ENCODE measurements around the gene HTT-AS.

The HTT-AS gene

DNA sequence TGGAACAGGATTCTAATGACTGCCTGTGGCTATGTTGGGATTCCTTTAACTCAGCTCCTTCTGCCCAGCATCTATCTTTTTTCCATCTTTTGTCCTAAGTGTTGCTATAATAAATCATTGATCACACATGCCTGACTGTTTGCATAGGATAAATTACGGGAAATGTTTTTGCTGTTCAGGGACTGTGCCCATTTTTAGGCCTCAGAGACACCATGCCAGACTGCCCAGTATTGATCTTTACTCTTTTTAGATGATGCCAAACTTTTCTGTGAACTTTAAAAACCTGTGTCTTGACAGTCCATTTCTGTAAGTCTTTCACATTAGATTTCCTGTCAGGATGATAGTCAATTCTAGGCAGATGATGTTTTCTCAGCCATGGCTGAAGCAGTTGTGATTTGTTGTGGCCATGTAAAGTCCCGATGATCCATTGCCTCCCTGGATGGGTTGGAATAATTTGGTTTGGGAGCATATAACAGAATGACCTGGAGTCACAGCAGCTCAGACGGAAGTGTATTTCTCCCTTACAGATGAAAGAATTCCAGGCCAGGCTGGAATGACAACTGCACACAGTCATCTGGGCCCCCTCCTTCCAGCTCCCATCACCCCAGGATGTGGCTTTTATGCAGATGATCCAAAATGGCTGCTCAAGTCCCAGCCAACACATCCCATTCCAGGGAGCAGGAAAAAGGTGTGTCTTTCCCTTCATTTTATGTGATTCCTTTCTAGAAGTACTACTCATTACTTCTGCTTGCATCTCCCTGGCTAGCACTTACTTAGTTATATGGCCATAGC, 3.4 kb downstream of the HTT-AS start:
- Histone ChIP-seq H3K9ac (ENCODE audit: low read depth, low read length, poor library complexity) (no peak overlapping the region), H2BK5ac (ENCODE audit: low read length) (no peak overlapping the region), H2AFZ (ENCODE audit: low read length) (peak overlapping the region; percentile 76), H3K23ac (ENCODE audit: low read depth, low read length, poor library complexity) (no peak overlapping the region), H3K36me3 (replicated peaks in 1 of 2; ENCODE audit: control insufficient read depth in 2 of 2, insufficient read depth in 2 of 2, low read length in 2 of 2) (no peaks in the 10 kb centered on the region), H3K27ac (replicated peaks; ENCODE audit: low read length) (no peak overlapping the region), H3K14ac (ENCODE audit: low read length) (no peak overlapping the region), H2BK12ac (ENCODE audit: low read length) (no peak overlapping the region), H3K4me1 (ENCODE audit: control insufficient read depth in 2 of 2, insufficient read depth in 1 of 2, low read depth in 1 of 2, low read length in 2 of 2) (peaks cover 5 to 12% of the 10 kb centered on the region in 2 donors), H4K91ac (ENCODE audit: low read depth, low read length, poor library complexity) (no peak overlapping the region), H2BK120ac (ENCODE audit: low read depth, low read length) (no peak overlapping the region), H3K4me2 (ENCODE audit: insufficient read depth, low read length, poor library complexity, severe bottlenecking) (no peak overlapping the region), H3K4me3 (ENCODE audit: low read length in 2 of 2) (no peak overlapping the region), H4K8ac (ENCODE audit: low read depth, low read length) (no peak overlapping the region), H3K27me3 (ENCODE audit: control insufficient read depth in 3 of 3, insufficient read depth in 3 of 3, low read depth in 1 of 3, low read length in 3 of 3) (no peaks in the 10 kb centered on the region), H3K18ac (ENCODE audit: low read length) (no peak overlapping the region), H3K9me3 (replicated peaks in 1 of 2; ENCODE audit: control insufficient read depth in 2 of 2, insufficient read depth in 1 of 2, low read depth in 1 of 2, low read length in 2 of 2) (peaks cover 0 to 3% of the 10 kb centered on the region in 2 donors), H2BK15ac (ENCODE audit: low read length) (no peak overlapping the region), H2AK5ac (ENCODE audit: low read depth, low read length) (no peak overlapping the region), H3K79me1 (ENCODE audit: low read depth, low read length) (peaks cover 4% of the 10 kb centered on the region), H3K4ac (ENCODE audit: low read length) (no peak overlapping the region)
- no peak for DNase-seq (ENCODE audit: low spot score)
- WGBS, 2 donors (ENCODE audit: extremely low coverage in 2 of 2, insufficient read length in 2 of 2, insufficient replicate concordance in 1 of 2) = no CpG with 5 or more reads among the region's 3 CpGs

DNA sequence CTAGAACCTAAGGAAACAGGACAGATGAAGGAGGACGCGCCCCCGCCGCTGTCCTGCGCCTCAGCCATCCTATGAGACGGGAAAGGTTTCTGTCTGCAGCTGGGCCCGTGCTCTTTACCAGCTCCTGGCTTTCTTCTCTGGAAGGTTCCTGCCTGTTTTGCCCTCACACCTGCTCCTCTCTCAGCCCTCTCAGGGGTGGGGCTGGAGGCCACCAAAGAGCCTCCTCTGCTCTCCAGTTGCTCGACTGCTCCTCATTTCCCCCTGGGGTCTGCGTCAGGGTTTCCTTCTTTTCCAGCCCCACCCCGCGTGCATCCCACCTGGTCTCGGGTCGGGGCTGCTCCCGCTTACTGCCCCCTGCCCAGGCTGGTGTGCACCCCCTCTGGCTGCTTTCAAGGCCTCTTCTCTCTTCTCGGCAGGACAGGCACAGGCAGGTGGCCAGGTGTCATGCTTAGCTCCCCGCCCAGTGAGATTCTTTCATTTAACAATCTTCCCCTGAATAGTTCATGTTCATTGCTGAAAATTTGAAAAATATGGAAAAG, 4.6 kb downstream of the HTT-AS start:
- no peaks in the 10 kb centered on the region for H3K36me3 ChIP-seq (replicated peaks in 1 of 2; ENCODE audit: control insufficient read depth in 2 of 2, insufficient read depth in 2 of 2, low read length in 2 of 2)
- no peak overlapping the region for H3K14ac ChIP-seq (ENCODE audit: low read length)
- no peak overlapping the region for H3K4me2 ChIP-seq (ENCODE audit: insufficient read depth, low read length, poor library complexity, severe bottlenecking)
- no peak overlapping the region for H2BK5ac ChIP-seq (ENCODE audit: low read length)
- WGBS, 2 donors (ENCODE audit: extremely low coverage in 2 of 2, insufficient read length in 2 of 2, insufficient replicate concordance in 1 of 2) = no CpG with 5 or more reads among the region's 16 CpGs
- no peak overlapping the region for H3K9ac ChIP-seq (ENCODE audit: low read depth, low read length, poor library complexity)
- no peak overlapping the region for H4K8ac ChIP-seq (ENCODE audit: low read depth, low read length)
- H3K4me1 ChIP-seq (ENCODE audit: control insufficient read depth in 2 of 2, insufficient read depth in 1 of 2, low read depth in 1 of 2, low read length in 2 of 2) = peaks cover 5 to 8% of the 10 kb centered on the region in 2 donors
- H3K27ac ChIP-seq (replicated peaks; ENCODE audit: low read length) = no peak overlapping the region
- no peak overlapping the region for H3K18ac ChIP-seq (ENCODE audit: low read length)
- no peak overlapping the region for H2BK120ac ChIP-seq (ENCODE audit: low read depth, low read length)
- H2BK15ac ChIP-seq (ENCODE audit: low read length) = peak overlapping the region; percentile 45
- no peak for DNase-seq (ENCODE audit: low spot score)
- no peak overlapping the region for H3K23ac ChIP-seq (ENCODE audit: low read depth, low read length, poor library complexity)
- peak overlapping the region; percentile 18 for H2AFZ ChIP-seq (ENCODE audit: low read length)
- no peaks in the 10 kb centered on the region for H3K27me3 ChIP-seq (ENCODE audit: control insufficient read depth in 3 of 3, insufficient read depth in 3 of 3, low read depth in 1 of 3, low read length in 3 of 3)
- no peak overlapping the region for H2BK12ac ChIP-seq (ENCODE audit: low read length)
- peaks cover 2 to 6% of the 10 kb centered on the region in 2 donors for H3K9me3 ChIP-seq (replicated peaks in 1 of 2; ENCODE audit: control insufficient read depth in 2 of 2, insufficient read depth in 1 of 2, low read depth in 1 of 2, low read length in 2 of 2)
- peak overlapping the region; percentile 31 for H2AK5ac ChIP-seq (ENCODE audit: low read depth, low read length)
- no peak overlapping the region for H4K91ac ChIP-seq (ENCODE audit: low read depth, low read length, poor library complexity)
- H3K4ac ChIP-seq (ENCODE audit: low read length) = no peak overlapping the region
- no peak overlapping the region for H3K4me3 ChIP-seq (ENCODE audit: low read length in 2 of 2)
- H3K79me1 ChIP-seq (ENCODE audit: low read depth, low read length) = peaks cover 1% of the 10 kb centered on the region

DNA sequence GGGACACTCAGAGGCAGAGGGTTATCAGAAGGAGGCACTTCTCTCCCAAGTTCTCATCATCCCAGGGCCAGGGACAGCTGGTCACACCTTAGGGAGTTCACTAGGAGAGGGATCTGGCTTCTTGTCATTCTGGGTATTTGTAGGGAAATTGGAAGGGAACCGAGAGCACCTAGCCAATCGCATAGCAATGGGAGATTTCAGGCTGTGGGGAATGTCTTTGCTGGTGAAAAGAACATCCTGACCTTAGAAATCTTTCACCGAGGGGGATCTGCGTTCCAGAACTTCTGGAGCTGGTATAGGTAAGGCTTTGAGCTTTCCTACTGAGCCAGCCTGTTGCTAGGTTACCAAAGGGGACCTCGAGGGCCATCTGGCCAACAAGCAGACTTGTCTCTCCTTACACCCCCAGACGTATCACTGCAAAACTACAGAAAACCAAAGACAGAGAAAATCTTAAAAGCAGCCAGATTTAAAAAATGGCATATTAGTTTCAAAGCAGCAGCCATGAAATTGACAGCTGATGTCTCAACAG, 6.8 kb downstream of the HTT-AS start:
- no peak overlapping the region for H4K91ac ChIP-seq (ENCODE audit: low read depth, low read length, poor library complexity)
- H2BK120ac ChIP-seq (ENCODE audit: low read depth, low read length) = no peak overlapping the region
- no peak overlapping the region for H3K27ac ChIP-seq (replicated peaks; ENCODE audit: low read length)
- H3K27me3 ChIP-seq (ENCODE audit: control insufficient read depth in 3 of 3, insufficient read depth in 3 of 3, low read depth in 1 of 3, low read length in 3 of 3) = peaks cover 0 to 4% (median 0%) of the 10 kb centered on the region in 3 experiments
- H3K18ac ChIP-seq (ENCODE audit: low read length) = no peak overlapping the region
- H3K23ac ChIP-seq (ENCODE audit: low read depth, low read length, poor library complexity) = no peak overlapping the region
- H3K4me2 ChIP-seq (ENCODE audit: insufficient read depth, low read length, poor library complexity, severe bottlenecking) = no peak overlapping the region
- H2AK5ac ChIP-seq (ENCODE audit: low read depth, low read length) = no peak overlapping the region
- H3K14ac ChIP-seq (ENCODE audit: low read length) = no peak overlapping the region
- H2AFZ ChIP-seq (ENCODE audit: low read length) = no peak overlapping the region
- no peak overlapping the region for H3K4ac ChIP-seq (ENCODE audit: low read length)
- H2BK15ac ChIP-seq (ENCODE audit: low read length) = no peak overlapping the region
- no peaks in the 10 kb centered on the region for H3K36me3 ChIP-seq (replicated peaks in 1 of 2; ENCODE audit: control insufficient read depth in 2 of 2, insufficient read depth in 2 of 2, low read length in 2 of 2)
- no peak overlapping the region for H4K8ac ChIP-seq (ENCODE audit: low read depth, low read length)
- H2BK5ac ChIP-seq (ENCODE audit: low read length) = no peak overlapping the region
- H3K4me1 ChIP-seq (ENCODE audit: control insufficient read depth in 2 of 2, insufficient read depth in 1 of 2, low read depth in 1 of 2, low read length in 2 of 2) = peaks cover 0 to 3% of the 10 kb centered on the region in 2 donors
- no peaks in the 10 kb centered on the region for H3K79me1 ChIP-seq (ENCODE audit: low read depth, low read length)
- no peak for DNase-seq (ENCODE audit: low spot score)
- H3K9me3 ChIP-seq (replicated peaks in 1 of 2; ENCODE audit: control insufficient read depth in 2 of 2, insufficient read depth in 1 of 2, low read depth in 1 of 2, low read length in 2 of 2) = peaks cover 3 to 6% of the 10 kb centered on the region in 2 donors
- H3K9ac ChIP-seq (ENCODE audit: low read depth, low read length, poor library complexity) = no peak overlapping the region
- WGBS, 2 donors (ENCODE audit: extremely low coverage in 2 of 2, insufficient read length in 2 of 2, insufficient replicate concordance in 1 of 2) = no CpG with 5 or more reads among the region's 6 CpGs
- H2BK12ac ChIP-seq (ENCODE audit: low read length) = no peak overlapping the region
- H3K4me3 ChIP-seq (ENCODE audit: low read length in 2 of 2) = no peak overlapping the region

DNA sequence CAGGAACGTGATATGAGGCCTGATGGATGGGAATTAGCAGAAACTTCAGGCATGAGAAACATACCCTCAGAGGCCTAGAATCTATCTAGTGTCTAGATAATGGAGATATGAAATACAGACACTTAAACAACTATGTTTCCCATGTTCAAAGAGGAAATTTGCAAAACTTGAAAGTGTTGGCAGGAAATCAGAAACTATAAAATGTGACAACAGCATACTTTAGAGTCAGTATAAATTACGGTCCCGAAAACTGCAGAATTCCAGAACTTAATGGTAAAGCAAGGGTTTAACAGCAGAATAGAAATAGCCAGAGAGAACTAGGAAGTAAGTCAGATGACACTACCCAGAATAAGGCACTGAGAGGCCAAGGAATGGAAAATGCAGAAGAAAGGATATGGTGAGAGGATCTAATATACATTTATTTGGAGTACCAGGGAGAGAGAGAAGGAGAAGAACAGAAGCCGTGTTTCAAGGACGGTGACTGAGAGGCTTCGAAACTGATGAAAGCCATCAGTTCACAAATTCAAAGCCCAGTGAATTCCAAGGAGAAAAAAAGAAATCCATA, 7.4 kb downstream of the HTT-AS start:
- Histone ChIP-seq H3K27me3 (ENCODE audit: control insufficient read depth in 3 of 3, insufficient read depth in 3 of 3, low read depth in 1 of 3, low read length in 3 of 3) (peaks cover 0 to 4% (median 0%) of the 10 kb centered on the region in 3 experiments), H3K4me3 (ENCODE audit: low read length in 2 of 2) (no peak overlapping the region), H3K27ac (replicated peaks; ENCODE audit: low read length) (no peak overlapping the region), H3K18ac (ENCODE audit: low read length) (no peak overlapping the region), H4K8ac (ENCODE audit: low read depth, low read length) (no peak overlapping the region), H2BK12ac (ENCODE audit: low read length) (no peak overlapping the region), H3K9ac (ENCODE audit: low read depth, low read length, poor library complexity) (no peak overlapping the region), H2BK15ac (ENCODE audit: low read length) (no peak overlapping the region), H3K4me1 (ENCODE audit: control insufficient read depth in 2 of 2, insufficient read depth in 1 of 2, low read depth in 1 of 2, low read length in 2 of 2) (peaks cover 0 to 3% of the 10 kb centered on the region in 2 donors), H3K4me2 (ENCODE audit: insufficient read depth, low read length, poor library complexity, severe bottlenecking) (no peak overlapping the region), H2BK120ac (ENCODE audit: low read depth, low read length) (no peak overlapping the region), H4K91ac (ENCODE audit: low read depth, low read length, poor library complexity) (no peak overlapping the region), H3K23ac (ENCODE audit: low read depth, low read length, poor library complexity) (no peak overlapping the region), H3K9me3 (replicated peaks in 1 of 2; ENCODE audit: control insufficient read depth in 2 of 2, insufficient read depth in 1 of 2, low read depth in 1 of 2, low read length in 2 of 2) (peaks cover 3 to 6% of the 10 kb centered on the region in 2 donors), H2AFZ (ENCODE audit: low read length) (no peak overlapping the region), H3K36me3 (replicated peaks in 1 of 2; ENCODE audit: control insufficient read depth in 2 of 2, insufficient read depth in 2 of 2, low read length in 2 of 2) (no peaks in the 10 kb centered on the region), H3K79me1 (ENCODE audit: low read depth, low read length) (no peaks in the 10 kb centered on the region), H2AK5ac (ENCODE audit: low read depth, low read length) (no peak overlapping the region), H2BK5ac (ENCODE audit: low read length) (no peak overlapping the region), H3K4ac (ENCODE audit: low read length) (no peak overlapping the region), H3K14ac (ENCODE audit: low read length) (no peak overlapping the region)
- WGBS, 2 donors (ENCODE audit: extremely low coverage in 2 of 2, insufficient read length in 2 of 2, insufficient replicate concordance in 1 of 2) = no CpG with 5 or more reads among the region's 6 CpGs
- DNase-seq (ENCODE audit: low spot score) = no peak
